K562 (cell line): Measurements from ENCODE around the gene SAE1. TPM values are rescaled to one million over a fixed set of nuclear protein-coding genes. Genes with fewer than 3 reads are reported as not detected.

Experiments
- CHCHD3 ChIP-seq: fragments of 250-450 bp; sonication (Bioruptor Pico); IDR thresholded peaks from 2 replicates; pipeline ENCODE4 v2.1.2; 2022; ENCODE audit warnings: mild to moderate bottlenecking
- DPF2 ChIP-seq: fragments of 450-650 bp; IDR thresholded peaks from 2 replicates; pipeline ENCODE4 v1.6.1; 2016
- HDAC8 ChIP-seq: fragments of 450-650 bp; IDR thresholded peaks from 2 replicates; pipeline ENCODE4 v1.6.1; 2016; ENCODE audit warnings: mild to moderate bottlenecking, missing genetic modification characterization, moderate library complexity, missing compliant biosample characterization
- JUNB ChIP-seq: fragments of 450-650 bp; formaldehyde crosslinking; conservative IDR thresholded peaks from 2 replicates; pipeline ENCODE4 v1.4.0; 2020; ENCODE audit warnings: mild to moderate bottlenecking
- KAT2B ChIP-seq: IDR thresholded peaks from one replicate; pipeline ENCODE4 v1.6.1; 2012; ENCODE audit warnings: low read depth, mild to moderate bottlenecking, control low read depth, inconsistent platforms, low read length, moderate library complexity
- KDM5B ChIP-seq: fragments of 200-600 bp; sonication (generic); IDR thresholded peaks from 2 replicates; pipeline ENCODE4 v1.6.1; 2012; ENCODE audit warnings: low read depth, mild to moderate bottlenecking, moderate library complexity, low read length, control low read depth, inconsistent platforms; ENCODE audit not compliant: insufficient replicate concordance
- L3MBTL2 ChIP-seq: fragments of 450-650 bp; IDR thresholded peaks from 2 replicates; pipeline ENCODE4 v1.6.1; 2016; ENCODE audit warnings: mild to moderate bottlenecking, moderate library complexity
- NR1H2 ChIP-seq: sonication (generic); formaldehyde crosslinking; IDR thresholded peaks from 2 replicates; pipeline ENCODE4 v1.4.0; 2020; ENCODE audit warnings: mild to moderate bottlenecking, missing genetic modification reagents
- NR2C2 ChIP-seq, 2 experiments: fragments of 200-800 bp in 1 of 2; sonication (Bioruptor generic) in 1 of 2; sonication (generic) in 1 of 2; formaldehyde crosslinking in 1 of 2; IDR thresholded peaks; 2 replicates each; pipeline versions ENCODE4 v1.6.1 to v1.8.0; 2016 to 2022; ENCODE audit warnings: mild to moderate bottlenecking in 1 of 2, missing compliant biosample characterization in 1 of 2, missing genetic modification characterization in 1 of 2, missing genetic modification reagents in 1 of 2
- RAD51 ChIP-seq: fragments of 450-650 bp; IDR thresholded peaks from 2 replicates; pipeline ENCODE4 v1.7.1; 2016; ENCODE audit warnings: low read depth, mild to moderate bottlenecking, borderline replicate concordance
- RBM39 ChIP-seq: fragments of 200-400 bp; formaldehyde crosslinking; optimal IDR thresholded peaks from 2 replicates; pipeline ENCODE3; 2018; ENCODE audit warnings: low read depth, low read length
- TCF3 ChIP-seq: sonication (generic); formaldehyde crosslinking; IDR thresholded peaks from 2 replicates; pipeline ENCODE4 v1.4.0; 2020; ENCODE audit warnings: mild to moderate bottlenecking, missing genetic modification reagents
- TSC22D4 ChIP-seq: fragments of 450-650 bp; IDR thresholded peaks from 2 replicates; pipeline ENCODE4 v1.6.1; 2016; ENCODE audit warnings: missing genetic modification characterization, missing biosample characterization, control low read depth
- YY1 ChIP-seq, 3 experiments: IDR thresholded peaks; 2 replicates each; pipeline ENCODE4 v1.6.1; 2011; ENCODE audit warnings: low read length in 2 of 3, mild to moderate bottlenecking in 2 of 3, moderate library complexity in 2 of 3, borderline replicate concordance in 1 of 3, control low read depth in 1 of 3, low read depth in 1 of 3; ENCODE audit not compliant: insufficient read depth in 3 of 3, insufficient replicate concordance in 2 of 3, control insufficient read depth in 1 of 3, insufficient read length in 1 of 3; ENCODE audit errors: extremely low read depth in 1 of 3
- ZC3H8 ChIP-seq: fragments of 450-650 bp; IDR thresholded peaks from 2 replicates; pipeline ENCODE4 v1.6.1; 2017
- ZFP36 ChIP-seq: fragments of 150-350 bp; IDR thresholded peaks from 2 replicates; pipeline ENCODE4 v1.6.1; 2018; ENCODE audit warnings: low read length, low read depth; ENCODE audit not compliant: partially characterized antibody
- ZKSCAN1 ChIP-seq: fragments of 150-350 bp; IDR thresholded peaks from 2 replicates; pipeline ENCODE4 v1.6.1; 2016; ENCODE audit warnings: low read depth, low read length
- ZKSCAN3 ChIP-seq: fragments of 250-450 bp; sonication (Bioruptor Pico); IDR thresholded peaks from 2 replicates; pipeline ENCODE4 v1.4.0; 2020
- ZNF3 ChIP-seq: fragments of 250-450 bp; sonication (Bioruptor Pico); IDR thresholded peaks from 2 replicates; pipeline ENCODE4 v1.5.0; 2021; ENCODE audit warnings: mild to moderate bottlenecking, moderate library complexity
- ZNF778 ChIP-seq: fragments of 450-650 bp; formaldehyde crosslinking; IDR thresholded peaks from 2 replicates; pipeline ENCODE4 v1.4.0; 2020; ENCODE audit warnings: mild to moderate bottlenecking, moderate library complexity
- polyA plus RNA-seq, 8 experiments: library from polyadenylated mRNA; depleted of rRNA in 4 of 8; stranded (reverse) in 5 of 8; unstranded in 3 of 8; fragments of >200 nt; fragmentation: Nextera tagmentation in 2 of 8; fragmentation: Illumina TruSeq in 1 of 8; extraction: Ambion mirVana in 2 of 8; extraction: Trizol in 1 of 8; gene quantifications; 2 replicates each; pipeline versions ENCODE4 v1.2.1 to v1.2.3, GENCODE V29; 2011 to 2014; ENCODE audit warnings: inconsistent platforms in 1 of 8, missing spikeins in 1 of 8
- total RNA-seq, 7 experiments: library from RNA; depleted of rRNA in 6 of 7; stranded (reverse); fragments of >200 nt in 6 of 7; fragmentation: Illumina TruSeq in 2 of 7; extraction: Trizol in 2 of 7; gene quantifications; 2 replicates each; pipeline versions ENCODE4 v1.2.1 to v1.2.3, GENCODE V29; 2011 to 2021; ENCODE audit warnings: low replicate concordance in 1 of 7
- TF ChIP-seq, protein P1 (sequence below): fragments of 450-650 bp; IDR thresholded peaks from 2 replicates; pipeline ENCODE4 v1.6.1; 2018; ENCODE audit not compliant: partially characterized antibody
- TF ChIP-seq, protein P2 (sequence below): fragments of 200-800 bp; sonication (Bioruptor generic); IDR thresholded peaks from 2 replicates; pipeline ENCODE4 v1.6.1; 2017; ENCODE audit warnings: missing genetic modification characterization, missing compliant biosample characterization
- TF ChIP-seq, protein P3 (sequence below): fragments of 250-450 bp; sonication (Bioruptor Pico); IDR thresholded peaks from 2 replicates; pipeline ENCODE4 v1.4.0; 2020; ENCODE audit warnings: mild to moderate bottlenecking

Gene SAE1
- total and polyA plus RNA-seq, 9 of the 15 experiments (the other 6 are each of a cell fraction or from before 2014, with no cell fraction given), result 82.8 to 299 (median 217) TPM

DNA sequence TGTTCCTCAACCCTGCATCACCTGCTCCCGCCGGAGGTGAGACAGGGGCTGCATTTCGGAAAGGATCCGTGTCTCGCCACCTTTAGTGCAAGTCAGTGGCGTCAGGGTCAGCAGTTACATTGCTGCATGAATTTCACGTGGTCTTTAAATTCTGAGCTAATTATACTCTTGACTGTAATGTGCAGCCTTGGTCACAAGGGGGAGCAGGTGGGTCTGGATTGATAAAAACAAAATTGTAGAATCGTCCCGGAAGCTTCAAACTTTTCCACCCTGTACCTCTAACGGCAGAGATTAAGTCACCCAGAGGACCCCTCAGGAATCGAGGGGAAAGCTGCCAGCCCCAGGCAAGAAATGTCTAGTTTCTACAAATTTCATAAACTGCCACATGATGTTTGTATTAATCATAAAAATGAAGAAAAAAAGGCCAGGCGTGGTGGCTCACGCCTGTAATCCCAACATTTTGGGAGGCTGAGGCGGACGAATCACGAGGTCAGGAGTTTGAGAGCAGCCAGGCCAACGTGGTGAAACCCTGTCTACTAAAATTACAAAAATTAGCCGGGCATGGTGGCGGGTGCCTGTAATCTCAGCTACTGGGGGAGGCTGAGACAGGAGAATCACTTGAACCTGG is 80.2 kb downstream of the SAE1 start (continued):
- TF ChIP-seq, protein P1, sequence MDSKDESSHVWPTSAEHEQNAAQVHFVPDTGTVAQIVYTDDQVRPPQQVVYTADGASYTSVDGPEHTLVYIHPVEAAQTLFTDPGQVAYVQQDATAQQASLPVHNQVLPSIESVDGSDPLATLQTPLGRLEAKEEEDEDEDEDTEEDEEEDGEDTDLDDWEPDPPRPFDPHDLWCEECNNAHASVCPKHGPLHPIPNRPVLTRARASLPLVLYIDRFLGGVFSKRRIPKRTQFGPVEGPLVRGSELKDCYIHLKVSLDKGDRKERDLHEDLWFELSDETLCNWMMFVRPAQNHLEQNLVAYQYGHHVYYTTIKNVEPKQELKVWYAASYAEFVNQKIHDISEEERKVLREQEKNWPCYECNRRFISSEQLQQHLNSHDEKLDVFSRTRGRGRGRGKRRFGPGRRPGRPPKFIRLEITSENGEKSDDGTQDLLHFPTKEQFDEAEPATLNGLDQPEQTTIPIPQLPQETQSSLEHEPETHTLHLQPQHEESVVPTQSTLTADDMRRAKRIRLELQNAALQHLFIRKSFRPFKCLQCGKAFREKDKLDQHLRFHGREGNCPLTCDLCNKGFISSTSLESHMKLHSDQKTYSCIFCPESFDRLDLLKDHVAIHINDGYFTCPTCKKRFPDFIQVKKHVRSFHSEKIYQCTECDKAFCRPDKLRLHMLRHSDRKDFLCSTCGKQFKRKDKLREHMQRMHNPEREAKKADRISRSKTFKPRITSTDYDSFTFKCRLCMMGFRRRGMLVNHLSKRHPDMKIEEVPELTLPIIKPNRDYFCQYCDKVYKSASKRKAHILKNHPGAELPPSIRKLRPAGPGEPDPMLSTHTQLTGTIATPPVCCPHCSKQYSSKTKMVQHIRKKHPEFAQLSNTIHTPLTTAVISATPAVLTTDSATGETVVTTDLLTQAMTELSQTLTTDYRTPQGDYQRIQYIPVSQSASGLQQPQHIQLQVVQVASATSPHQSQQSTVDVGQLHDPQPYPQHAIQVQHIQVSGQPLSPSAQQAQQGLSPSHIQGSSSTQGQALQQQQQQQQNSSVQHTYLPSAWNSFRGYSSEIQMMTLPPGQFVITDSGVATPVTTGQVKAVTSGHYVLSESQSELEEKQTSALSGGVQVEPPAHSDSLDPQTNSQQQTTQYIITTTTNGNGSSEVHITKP, result peak; percentile 33
- TF ChIP-seq KDM5B (no peak), HDAC8 (tag) (peak; percentile 57; the same call in 1 of the 2 replicates), YY1 (IDR thresholded peaks at IDR 0.05; ENCODE audit: borderline replicate concordance in 1 of 3, control insufficient read depth in 1 of 3, extremely low read depth in 1 of 3, insufficient read depth in 3 of 3, insufficient read length in 1 of 3, insufficient replicate concordance in 2 of 3, low read depth in 1 of 3, low read length in 2 of 3) (no peak), DPF2 (peak; percentile 38; the same call in 1 of the 2 replicates), JUNB (no peak), CHCHD3 (CRISPR knock-in tag) (no peak), ZNF778 (CRISPR knock-in tag) (no peak), TSC22D4 (tag) (no peak), L3MBTL2 (peak; percentile 95), ZKSCAN3 (CRISPR knock-in tag) (no peak), ZC3H8 (no peak), ZKSCAN1 (no peak), NR1H2 (no peak), RBM39 (no peak), TCF3 (CRISPR knock-in tag) (no peak), RAD51 (peak; percentile 37), NR2C2 (CRISPR knock-in tag; IDR thresholded peaks at IDR 0.05) (no peak), NR2C2 (tag; IDR thresholded peaks at IDR 0.05) (peak; percentile 75), ZFP36 (no peak), ZNF3 (CRISPR knock-in tag) (no peak), KAT2B (no peak)
- TF ChIP-seq, protein P2, sequence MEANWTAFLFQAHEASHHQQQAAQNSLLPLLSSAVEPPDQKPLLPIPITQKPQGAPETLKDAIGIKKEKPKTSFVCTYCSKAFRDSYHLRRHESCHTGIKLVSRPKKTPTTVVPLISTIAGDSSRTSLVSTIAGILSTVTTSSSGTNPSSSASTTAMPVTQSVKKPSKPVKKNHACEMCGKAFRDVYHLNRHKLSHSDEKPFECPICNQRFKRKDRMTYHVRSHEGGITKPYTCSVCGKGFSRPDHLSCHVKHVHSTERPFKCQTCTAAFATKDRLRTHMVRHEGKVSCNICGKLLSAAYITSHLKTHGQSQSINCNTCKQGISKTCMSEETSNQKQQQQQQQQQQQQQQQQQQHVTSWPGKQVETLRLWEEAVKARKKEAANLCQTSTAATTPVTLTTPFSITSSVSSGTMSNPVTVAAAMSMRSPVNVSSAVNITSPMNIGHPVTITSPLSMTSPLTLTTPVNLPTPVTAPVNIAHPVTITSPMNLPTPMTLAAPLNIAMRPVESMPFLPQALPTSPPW (CRISPR knock-in tag), result peak; percentile 66
- TF ChIP-seq, protein P3, sequence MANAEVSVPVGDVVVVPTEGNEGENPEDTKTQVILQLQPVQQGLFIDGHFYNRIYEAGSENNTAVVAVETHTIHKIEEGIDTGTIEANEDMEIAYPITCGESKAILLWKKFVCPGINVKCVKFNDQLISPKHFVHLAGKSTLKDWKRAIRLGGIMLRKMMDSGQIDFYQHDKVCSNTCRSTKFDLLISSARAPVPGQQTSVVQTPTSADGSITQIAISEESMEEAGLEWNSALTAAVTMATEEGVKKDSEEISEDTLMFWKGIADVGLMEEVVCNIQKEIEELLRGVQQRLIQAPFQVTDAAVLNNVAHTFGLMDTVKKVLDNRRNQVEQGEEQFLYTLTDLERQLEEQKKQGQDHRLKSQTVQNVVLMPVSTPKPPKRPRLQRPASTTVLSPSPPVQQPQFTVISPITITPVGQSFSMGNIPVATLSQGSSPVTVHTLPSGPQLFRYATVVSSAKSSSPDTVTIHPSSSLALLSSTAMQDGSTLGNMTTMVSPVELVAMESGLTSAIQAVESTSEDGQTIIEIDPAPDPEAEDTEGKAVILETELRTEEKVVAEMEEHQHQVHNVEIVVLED (CRISPR knock-in tag), result peak; percentile 6; the same call in 1 of the 2 replicates
